GM12874 (cell line): Measurements from ENCODE around the gene HAUS6.

Source experiments
- CTCF ChIP-seq: IDR thresholded peaks from 2 replicates; pipeline ENCODE4 v1.5.1; 2011; ENCODE audit warnings: low read depth, mild to moderate bottlenecking, control low read depth, low read length, moderate library complexity; ENCODE audit not compliant: insufficient read depth

Gene HAUS6

GRCh38 chr9:19026375-19026774 is 76.3 kb downstream of the HAUS6 start:
- no peak for TF ChIP-seq CTCF

GRCh38 chr9:19023078-19023477 is 79.6 kb downstream of the HAUS6 start:
- no peak for TF ChIP-seq CTCF

GRCh38 chr9:19022206-19022605 is 80.5 kb downstream of the HAUS6 start:
- TF ChIP-seq CTCF, result no peak

GRCh38 chr9:19020886-19021455 is 81.7 kb downstream of the HAUS6 start:
- TF ChIP-seq CTCF, result no peak

GRCh38 chr9:19018201-19018600 is 84.5 kb downstream of the HAUS6 start:
- no peak for TF ChIP-seq CTCF

- TF ChIP-seq CTCF, result no peak
Measured at GRCh38 chr9:19009391-19009965, 93.2 kb downstream of the HAUS6 start.
